ENCODE data around the gene RIN3. TPM values are rescaled to one million over a fixed set of nuclear protein-coding genes. Genes with fewer than 3 reads are reported as not detected.

The RIN3 gene
- total and polyA plus RNA-seq, 2 donors = 6.2 to 20.6 TPM

DNA sequence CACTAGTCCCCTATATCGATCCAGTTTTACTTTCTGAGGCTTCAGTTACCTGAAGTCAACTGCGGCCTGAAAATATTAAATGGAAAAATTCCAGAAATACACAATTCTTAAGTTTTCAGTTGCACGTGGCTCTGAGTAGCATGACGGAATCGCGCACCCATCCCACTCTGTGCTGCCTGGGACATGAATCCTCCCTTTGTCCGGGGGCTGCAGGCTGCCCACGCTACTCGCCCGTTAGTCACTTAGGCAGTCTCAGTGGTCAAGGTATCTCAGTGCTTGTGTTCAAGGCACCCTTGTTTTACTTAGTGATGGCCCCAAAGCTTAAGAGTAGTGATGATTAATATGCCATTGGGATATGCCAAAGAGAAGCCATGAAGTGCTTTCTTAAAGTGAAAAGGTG, 188.2 kb downstream of the RIN3 start:
- no peak overlapping the region for H3K27ac ChIP-seq (ENCODE audit: low read depth in 1 of 2, low read length in 1 of 2)
- no peak overlapping the region for H3K4me3 ChIP-seq (ENCODE audit: low read length in 2 of 2)
- H3K36me3 ChIP-seq (ENCODE audit: control insufficient read depth in 2 of 2, insufficient read depth in 2 of 2, low read length in 1 of 2) = peaks cover 7 to 10% of the 10 kb centered on the region in 2 donors
- no peaks in the 10 kb centered on the region for H3K9me3 ChIP-seq (ENCODE audit: control insufficient read depth in 2 of 2, insufficient read depth in 1 of 2, low read length in 1 of 2)
- no peak for DNase-seq (ENCODE audit: low read depth in 6 of 9, low spot score in 9 of 9)
- 96% methylated on average over 10 of the region's 10 CpGs for WGBS
- H3K27me3 ChIP-seq (ENCODE audit: control insufficient read depth in 2 of 2, insufficient read depth in 1 of 2, low read length in 1 of 2) = no peaks in the 10 kb centered on the region
- H3K4me1 ChIP-seq (ENCODE audit: control insufficient read depth in 2 of 2, insufficient read depth in 2 of 2, low read length in 2 of 2) = peaks cover 0 to 8% of the 10 kb centered on the region in 2 donors

- Histone ChIP-seq H3K9me3 (ENCODE audit: control insufficient read depth in 2 of 2, insufficient read depth in 1 of 2, low read length in 1 of 2) (no peaks in the 10 kb centered on the region), H3K4me1 (ENCODE audit: control insufficient read depth in 2 of 2, insufficient read depth in 2 of 2, low read length in 2 of 2) (peaks cover 0 to 8% of the 10 kb centered on the region in 2 donors), H3K27ac (ENCODE audit: low read depth in 1 of 2, low read length in 1 of 2) (no peak overlapping the region), H3K4me3 (ENCODE audit: low read length in 2 of 2) (no peak overlapping the region), H3K36me3 (ENCODE audit: control insufficient read depth in 2 of 2, insufficient read depth in 2 of 2, low read length in 1 of 2) (peaks cover 7 to 10% of the 10 kb centered on the region in 2 donors), H3K27me3 (ENCODE audit: control insufficient read depth in 2 of 2, insufficient read depth in 1 of 2, low read length in 1 of 2) (no peaks in the 10 kb centered on the region)
- WGBS = 86% methylated on average over 9 of the region's 9 CpGs
- no peak for DNase-seq (ENCODE audit: low read depth in 6 of 9, low spot score in 9 of 9)
Observed at GRCh38 chr14:92702441-92702918, 188.9 kb downstream of the RIN3 start.

DNA sequence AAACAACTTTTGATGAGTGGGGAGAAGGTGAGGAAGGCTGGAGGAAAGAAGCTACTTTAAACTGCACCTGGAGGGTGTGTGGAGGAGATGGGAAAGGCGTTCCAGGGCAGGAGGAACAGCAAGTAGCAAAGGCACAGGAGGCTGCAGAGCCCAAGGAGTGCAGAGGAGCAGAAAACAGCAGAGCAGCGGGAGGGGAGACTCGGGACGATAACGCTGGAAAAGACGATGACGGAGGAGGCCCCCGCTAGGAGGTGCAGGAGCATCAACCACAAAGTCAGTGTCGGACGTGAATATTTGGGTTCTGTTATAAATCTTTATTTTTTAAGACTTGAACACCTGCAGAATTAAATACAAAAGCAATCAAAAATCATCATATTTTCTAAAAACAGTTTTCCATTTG, 189.9 kb downstream of the RIN3 start:
- no peaks in the 10 kb centered on the region for H3K27me3 ChIP-seq (ENCODE audit: control insufficient read depth in 2 of 2, insufficient read depth in 1 of 2, low read length in 1 of 2)
- no peak for DNase-seq (ENCODE audit: low read depth in 6 of 9, low spot score in 9 of 9)
- H3K4me1 ChIP-seq (ENCODE audit: control insufficient read depth in 2 of 2, insufficient read depth in 2 of 2, low read length in 2 of 2) = peaks cover 0 to 8% of the 10 kb centered on the region in 2 donors
- peaks cover 7 to 10% of the 10 kb centered on the region in 2 donors for H3K36me3 ChIP-seq (ENCODE audit: control insufficient read depth in 2 of 2, insufficient read depth in 2 of 2, low read length in 1 of 2)
- no peak overlapping the region for H3K27ac ChIP-seq (ENCODE audit: low read depth in 1 of 2, low read length in 1 of 2)
- H3K9me3 ChIP-seq (ENCODE audit: control insufficient read depth in 2 of 2, insufficient read depth in 1 of 2, low read length in 1 of 2) = no peaks in the 10 kb centered on the region
- no peak overlapping the region for H3K4me3 ChIP-seq (ENCODE audit: low read length in 2 of 2)
- WGBS = 96% methylated on average over 10 of the region's 10 CpGs

DNA sequence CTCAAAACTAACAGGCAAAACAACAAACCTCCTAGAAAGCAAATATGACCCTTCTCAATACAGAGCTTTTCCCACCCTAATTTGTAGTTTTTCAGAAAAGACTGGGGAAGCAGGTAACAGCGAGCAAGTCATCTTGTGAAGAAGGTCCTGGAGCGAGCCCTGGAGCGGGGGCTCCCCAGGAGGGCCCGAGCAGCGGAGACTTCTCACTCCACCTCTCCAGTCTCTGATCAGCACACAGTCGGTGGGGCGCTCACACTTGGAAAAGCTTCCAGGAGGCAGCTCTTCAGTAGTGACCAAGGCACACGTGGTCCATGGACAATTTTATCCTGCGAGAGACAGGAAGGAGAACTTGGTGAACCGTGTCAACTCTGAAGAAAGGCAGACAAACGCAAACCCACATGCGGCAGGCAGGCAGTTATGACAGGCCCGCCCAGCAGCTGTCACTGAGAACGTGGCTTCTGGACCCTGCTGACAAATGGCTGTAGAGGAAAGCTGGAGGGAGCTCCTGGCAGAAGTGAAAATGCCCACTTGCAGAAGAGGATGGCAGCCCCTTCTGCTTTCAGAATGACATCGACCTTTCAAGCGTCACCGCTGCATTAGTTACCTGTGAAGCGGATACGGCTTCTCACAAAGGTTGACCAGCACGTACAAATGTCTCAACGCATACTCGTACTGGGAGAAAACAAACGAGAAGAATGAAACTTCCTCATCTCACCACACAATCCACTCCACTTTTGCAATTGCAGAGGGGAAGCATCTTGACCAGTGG, 190.6 kb downstream of the RIN3 start:
- Histone ChIP-seq H3K4me3 (ENCODE audit: low read length in 2 of 2) (no peak overlapping the region), H3K27me3 (ENCODE audit: control insufficient read depth in 2 of 2, insufficient read depth in 1 of 2, low read length in 1 of 2) (no peaks in the 10 kb centered on the region), H3K9me3 (ENCODE audit: control insufficient read depth in 2 of 2, insufficient read depth in 1 of 2, low read length in 1 of 2) (no peaks in the 10 kb centered on the region), H3K4me1 (ENCODE audit: control insufficient read depth in 2 of 2, insufficient read depth in 2 of 2, low read length in 2 of 2) (peaks cover 0 to 8% of the 10 kb centered on the region in 2 donors), H3K36me3 (ENCODE audit: control insufficient read depth in 2 of 2, insufficient read depth in 2 of 2, low read length in 1 of 2) (peaks cover 7 to 10% of the 10 kb centered on the region in 2 donors), H3K27ac (ENCODE audit: low read depth in 1 of 2, low read length in 1 of 2) (peak overlapping the region in 1 of 2 donors; percentile 32)
- DNase-seq (ENCODE audit: low read depth in 6 of 9, low spot score in 9 of 9) = peak in 1 of 9 donors; percentile 37
- WGBS = 62% methylated on average over 23 of the region's 23 CpGs

GRCh38 chr14:92704821-92705220, 191.2 kb downstream of the RIN3 start:
- Histone ChIP-seq H3K4me1 (ENCODE audit: control insufficient read depth in 2 of 2, insufficient read depth in 2 of 2, low read length in 2 of 2) (peaks cover 0 to 8% of the 10 kb centered on the region in 2 donors), H3K27me3 (ENCODE audit: control insufficient read depth in 2 of 2, insufficient read depth in 1 of 2, low read length in 1 of 2) (no peaks in the 10 kb centered on the region), H3K9me3 (ENCODE audit: control insufficient read depth in 2 of 2, insufficient read depth in 1 of 2, low read length in 1 of 2) (no peaks in the 10 kb centered on the region), H3K36me3 (ENCODE audit: control insufficient read depth in 2 of 2, insufficient read depth in 2 of 2, low read length in 1 of 2) (peaks cover 7 to 10% of the 10 kb centered on the region in 2 donors), H3K27ac (ENCODE audit: low read depth in 1 of 2, low read length in 1 of 2) (peak overlapping the region in 1 of 2 donors; percentile 32), H3K4me3 (ENCODE audit: low read length in 2 of 2) (no peak overlapping the region)
- DNase-seq (ENCODE audit: low read depth in 6 of 9, low spot score in 9 of 9) = no peak
- WGBS = 93% methylated on average over 11 of the region's 11 CpGs

GRCh38 chr14:92706386-92706785, 192.8 kb downstream of the RIN3 start:
- DNase-seq (ENCODE audit: low read depth in 6 of 9, low spot score in 9 of 9) = no peak
- H3K36me3 ChIP-seq (ENCODE audit: control insufficient read depth in 2 of 2, insufficient read depth in 2 of 2, low read length in 1 of 2) = peaks cover 7 to 19% of the 10 kb centered on the region in 2 donors
- no peak overlapping the region for H3K4me3 ChIP-seq (ENCODE audit: low read length in 2 of 2)
- peaks cover 0 to 8% of the 10 kb centered on the region in 2 donors for H3K4me1 ChIP-seq (ENCODE audit: control insufficient read depth in 2 of 2, insufficient read depth in 2 of 2, low read length in 2 of 2)
- no peak overlapping the region for H3K27ac ChIP-seq (ENCODE audit: low read depth in 1 of 2, low read length in 1 of 2)
- 97% methylated on average over 15 of the region's 15 CpGs for WGBS
- H3K27me3 ChIP-seq (ENCODE audit: control insufficient read depth in 2 of 2, insufficient read depth in 1 of 2, low read length in 1 of 2) = no peaks in the 10 kb centered on the region
- H3K9me3 ChIP-seq (ENCODE audit: control insufficient read depth in 2 of 2, insufficient read depth in 1 of 2, low read length in 1 of 2) = no peaks in the 10 kb centered on the region

DNA sequence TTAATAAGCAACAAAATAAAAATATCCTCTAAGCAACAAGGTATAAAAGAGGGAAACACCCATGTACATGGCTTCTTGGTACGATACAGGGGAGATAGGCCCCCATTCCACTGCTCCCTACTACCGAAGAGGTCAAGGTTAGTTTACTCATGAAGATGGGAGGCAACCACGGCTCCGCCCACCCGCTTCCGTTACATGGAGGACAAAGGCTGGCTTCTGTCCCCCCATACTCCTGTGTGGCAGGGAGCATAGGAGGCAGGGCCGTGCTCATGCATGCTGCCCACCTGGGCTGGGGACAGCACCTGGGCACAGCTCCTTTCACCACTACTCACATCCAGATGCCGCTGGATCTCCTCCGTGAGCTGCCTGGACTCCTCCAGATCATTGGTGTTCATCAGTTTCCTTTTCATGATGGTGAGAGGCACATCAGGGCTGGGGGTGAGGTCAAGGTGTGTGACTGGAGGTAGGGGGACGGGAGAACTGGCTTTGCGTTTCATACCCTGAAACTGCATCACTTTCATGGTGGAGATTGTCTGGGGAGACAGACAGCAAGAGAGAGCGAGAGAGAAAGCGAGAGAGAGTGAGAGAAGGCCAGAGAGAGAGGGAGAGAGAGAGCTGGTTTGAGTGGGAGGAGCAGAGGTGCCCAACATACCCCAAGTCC, 195.9 kb downstream of the RIN3 start:
- no peak for DNase-seq (ENCODE audit: low read depth in 6 of 9, low spot score in 9 of 9)
- no peak overlapping the region for H3K4me3 ChIP-seq (ENCODE audit: low read length in 2 of 2)
- H3K36me3 ChIP-seq (ENCODE audit: control insufficient read depth in 2 of 2, insufficient read depth in 2 of 2, low read length in 1 of 2) = peaks cover 4 to 11% of the 10 kb centered on the region in 2 donors
- 95% methylated on average over 13 of the region's 13 CpGs for WGBS
- no peaks in the 10 kb centered on the region for H3K27me3 ChIP-seq (ENCODE audit: control insufficient read depth in 2 of 2, insufficient read depth in 1 of 2, low read length in 1 of 2)
- no peak overlapping the region for H3K27ac ChIP-seq (ENCODE audit: low read depth in 1 of 2, low read length in 1 of 2)
- peaks cover 0 to 5% of the 10 kb centered on the region in 2 donors for H3K4me1 ChIP-seq (ENCODE audit: control insufficient read depth in 2 of 2, insufficient read depth in 2 of 2, low read length in 2 of 2)
- no peaks in the 10 kb centered on the region for H3K9me3 ChIP-seq (ENCODE audit: control insufficient read depth in 2 of 2, insufficient read depth in 1 of 2, low read length in 1 of 2)

GRCh38 chr14:92710001-92710341, 196.4 kb downstream of the RIN3 start:
- H3K9me3 ChIP-seq (ENCODE audit: control insufficient read depth in 2 of 2, insufficient read depth in 1 of 2, low read length in 1 of 2) = no peaks in the 10 kb centered on the region
- 98% methylated on average over 5 of the region's 5 CpGs for WGBS
- H3K36me3 ChIP-seq (ENCODE audit: control insufficient read depth in 2 of 2, insufficient read depth in 2 of 2, low read length in 1 of 2) = peaks cover 4 to 11% of the 10 kb centered on the region in 2 donors
- H3K27ac ChIP-seq (ENCODE audit: low read depth in 1 of 2, low read length in 1 of 2) = no peak overlapping the region
- no peak for DNase-seq (ENCODE audit: low read depth in 6 of 9, low spot score in 9 of 9)
- H3K4me3 ChIP-seq (ENCODE audit: low read length in 2 of 2) = no peak overlapping the region
- peaks cover 0 to under 1% of the 10 kb centered on the region in 2 donors for H3K4me1 ChIP-seq (ENCODE audit: control insufficient read depth in 2 of 2, insufficient read depth in 2 of 2, low read length in 2 of 2)
- H3K27me3 ChIP-seq (ENCODE audit: control insufficient read depth in 2 of 2, insufficient read depth in 1 of 2, low read length in 1 of 2) = no peaks in the 10 kb centered on the region

GRCh38 chr14:92711976-92712653, 198.5 kb downstream of the RIN3 start:
- 96% methylated on average over 7 of the region's 7 CpGs for WGBS
- Histone ChIP-seq H3K4me1 (ENCODE audit: control insufficient read depth in 2 of 2, insufficient read depth in 2 of 2, low read length in 2 of 2) (no peaks in the 10 kb centered on the region), H3K9me3 (ENCODE audit: control insufficient read depth in 2 of 2, insufficient read depth in 1 of 2, low read length in 1 of 2) (no peaks in the 10 kb centered on the region), H3K27ac (ENCODE audit: low read depth in 1 of 2, low read length in 1 of 2) (no peak overlapping the region), H3K27me3 (ENCODE audit: control insufficient read depth in 2 of 2, insufficient read depth in 1 of 2, low read length in 1 of 2) (no peaks in the 10 kb centered on the region), H3K36me3 (ENCODE audit: control insufficient read depth in 2 of 2, insufficient read depth in 2 of 2, low read length in 1 of 2) (peaks cover 0 to 16% of the 10 kb centered on the region in 2 donors), H3K4me3 (ENCODE audit: low read length in 2 of 2) (no peak overlapping the region)
- DNase-seq (ENCODE audit: low read depth in 6 of 9, low spot score in 9 of 9) = no peak
